Measurements from ENCODE around the gene NAALADL2. TPM values are rescaled to one million over a fixed set of nuclear protein-coding genes. Genes with fewer than 3 reads are reported as not detected.

Gene NAALADL2
- total and polyA plus RNA-seq, 2 of the 8 experiments (the other 6 are each of a cell fraction or from before 2014, with no cell fraction given), result 0.12 to 0.22 TPM

DNA sequence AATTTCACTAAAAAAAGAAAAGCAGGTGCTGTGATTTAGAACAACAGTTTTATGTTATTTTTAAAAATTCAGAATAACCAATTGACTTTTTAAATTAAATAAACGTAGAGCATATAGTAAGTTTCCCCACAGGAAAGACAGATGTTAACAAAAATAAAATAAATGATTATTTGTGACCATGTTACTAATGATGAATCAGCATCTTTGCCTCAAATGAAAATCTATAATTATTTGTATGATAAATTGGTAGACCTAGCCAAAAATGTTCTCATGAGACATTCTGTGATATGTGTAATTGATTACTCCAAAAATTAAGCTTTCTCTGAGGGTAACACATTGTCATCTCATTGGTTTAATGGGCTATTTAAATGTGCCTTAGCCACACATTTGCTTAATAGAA, 948.0 kb downstream of the NAALADL2 start:
- no peak for TF ChIP-seq CHD2 (IDR thresholded peaks at IDR 0.05; ENCODE audit: low read length)
- H3K56ac ChIP-seq (replicated peaks; ENCODE audit: insufficient read length, low read depth, low read length), result no peak overlapping the region
- H3K9ac ChIP-seq (replicated peaks in 1 of 4; ENCODE audit: extremely low read depth in 1 of 4, low read depth in 3 of 4, low read length in 3 of 4), result no peak overlapping the region
- DNase-seq (ENCODE audit: low read depth in 1 of 2, low spot score in 2 of 2) (no peak), FAIRE-seq (no peak)
- WGBS, 2 experiments (ENCODE audit: extremely low coverage in 1 of 2, insufficient coverage in 1 of 2, insufficient read length in 1 of 2, insufficient replicate concordance in 2 of 2, low coverage in 1 of 2, low lambda C conversion rate in 2 of 2, missing lambda C conversion rate in 1 of 2), result 96% methylated on average over 1 of the region's 1 CpG; no CpG with 5 or more reads in 1 of the 2 experiments
- H3K4me2 ChIP-seq (ENCODE audit: insufficient read depth in 1 of 2, low read depth in 2 of 2, low read length in 2 of 2), result no peak overlapping the region
- H3K4me1 ChIP-seq (replicated peaks in 1 of 4; ENCODE audit: control insufficient read depth in 3 of 4, insufficient read depth in 4 of 4, low read length in 3 of 4), result no peaks in the 10 kb centered on the region; a peak in 1 of 7 replicates
- POLR2A ChIA-PET (ENCODE audit: partially characterized antibody), result no interaction called here
- H2AK5ac ChIP-seq (ENCODE audit: low read depth, low read length), result no peak overlapping the region
- no peak overlapping the region for H2BK120ac ChIP-seq (replicated peaks; ENCODE audit: low read depth, low read length)
- H4K5ac ChIP-seq (ENCODE audit: insufficient read length, low read depth, low read length), result no peak overlapping the region
- no peaks in the 10 kb centered on the region for H3K79me2 ChIP-seq (ENCODE audit: control insufficient read depth in 1 of 2, insufficient read depth in 2 of 2, low read length in 2 of 2)
- H3K9me3 ChIP-seq (ENCODE audit: insufficient read depth in 2 of 2, low read depth in 1 of 2, low read length in 1 of 2), result no peaks in the 10 kb centered on the region
- H2AFZ ChIP-seq (ENCODE audit: low read length), result no peak overlapping the region
- H3K36me3 ChIP-seq (ENCODE audit: control insufficient read depth in 2 of 4, insufficient read depth in 4 of 4, low read length in 3 of 4), result no peaks in the 10 kb centered on the region
- H3K79me1 ChIP-seq (ENCODE audit: low read depth, low read length), result no peaks in the 10 kb centered on the region
- H3K23me2 ChIP-seq (ENCODE audit: low read depth, low read length), result no peaks in the 10 kb centered on the region
- H3K4ac ChIP-seq (replicated peaks; ENCODE audit: insufficient read length, low read depth, low read length), result no peak overlapping the region
- H3K27me3 ChIP-seq (replicated peaks in 1 of 4; ENCODE audit: control insufficient read depth in 3 of 4, extremely low read depth in 1 of 4, insufficient read depth in 3 of 4, low read length in 3 of 4), result no peaks in the 10 kb centered on the region
- no peak overlapping the region for H2BK5ac ChIP-seq (ENCODE audit: low read depth, low read length)
- no peak overlapping the region for H4K8ac ChIP-seq (ENCODE audit: extremely low read depth, insufficient read depth, low read length)
- H2BK12ac ChIP-seq (ENCODE audit: low read depth, low read length), result no peak overlapping the region
- no peak overlapping the region for H3K14ac ChIP-seq (ENCODE audit: insufficient read length)
- H4K91ac ChIP-seq (replicated peaks; ENCODE audit: insufficient read length, low read length), result no peak overlapping the region
- no peak overlapping the region for H3K18ac ChIP-seq (ENCODE audit: extremely low read depth, low read length)
- H3K27ac ChIP-seq (ENCODE audit: low read depth, low read length), result no peak overlapping the region
- no peak overlapping the region for H3K4me3 ChIP-seq (ENCODE audit: extremely low read depth in 1 of 4, insufficient read depth in 2 of 4, low read depth in 3 of 4, low read length in 4 of 4)
- CTCF ChIA-PET (ENCODE audit: partially characterized antibody), result no interaction called here
- no peaks in the 10 kb centered on the region for H4K20me1 ChIP-seq (replicated peaks in 1 of 2; ENCODE audit: control insufficient read depth in 1 of 2, insufficient read depth in 2 of 2, low read length in 2 of 2)
- no peak overlapping the region for H2BK15ac ChIP-seq (ENCODE audit: low read length)
- H2BK20ac ChIP-seq (ENCODE audit: low read length), result no peak overlapping the region
- no peak overlapping the region for H3K23ac ChIP-seq (ENCODE audit: insufficient read length)
